ENCODE results near the gene FAM124B.

- TF ChIP-seq CTCF (IDR thresholded peaks at IDR 0.05) (no peak), EZH2 (IDR thresholded peaks at IDR 0.05) (no peak), EZH2phosphoT487 (IDR thresholded peaks at IDR 0.05) (no peak)
These were observed 70.2 kb downstream of the FAM124B start for GRCh38 chr2:224331698-224332097.
